OCI-M2 (cell line): ENCODE data around the gene MRPL37.

Experiments
- DNase-seq: peaks from one replicate; lab custom pipeline; 2025; ENCODE audit not compliant: unreplicated experiment; lab: John Stamatoyannopoulos, UW

Gene MRPL37

DNA sequence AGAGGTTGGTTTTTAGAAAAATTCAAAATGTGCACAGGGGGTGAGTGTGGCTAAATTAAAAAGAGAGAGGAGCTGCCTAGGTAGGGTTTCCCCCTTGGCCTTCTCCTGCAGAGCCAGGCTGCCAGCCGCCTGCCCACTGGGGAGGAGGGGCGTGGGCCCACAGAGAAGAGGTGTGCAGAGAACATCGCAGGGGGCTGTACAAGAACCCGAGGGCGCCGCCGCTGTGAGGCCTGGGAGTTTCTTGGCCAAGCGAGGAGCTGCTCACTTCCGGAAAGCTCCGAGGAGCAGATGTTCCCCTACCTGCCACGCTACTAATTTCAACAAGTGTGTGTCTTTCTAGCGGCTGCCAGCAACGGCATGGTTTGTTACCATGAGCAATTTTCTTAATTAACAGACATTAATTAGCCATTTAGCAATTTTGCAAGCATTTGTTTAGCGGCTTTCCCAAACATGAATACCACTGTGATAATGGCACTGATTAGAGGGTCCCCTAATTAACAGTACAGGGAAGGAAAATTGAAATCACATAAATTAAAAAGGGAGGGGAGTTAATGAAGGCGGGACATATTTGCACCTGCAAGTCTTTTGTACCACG lies 59.7 kb downstream of the MRPL37 start:
- DNase-seq: no peak

DNA sequence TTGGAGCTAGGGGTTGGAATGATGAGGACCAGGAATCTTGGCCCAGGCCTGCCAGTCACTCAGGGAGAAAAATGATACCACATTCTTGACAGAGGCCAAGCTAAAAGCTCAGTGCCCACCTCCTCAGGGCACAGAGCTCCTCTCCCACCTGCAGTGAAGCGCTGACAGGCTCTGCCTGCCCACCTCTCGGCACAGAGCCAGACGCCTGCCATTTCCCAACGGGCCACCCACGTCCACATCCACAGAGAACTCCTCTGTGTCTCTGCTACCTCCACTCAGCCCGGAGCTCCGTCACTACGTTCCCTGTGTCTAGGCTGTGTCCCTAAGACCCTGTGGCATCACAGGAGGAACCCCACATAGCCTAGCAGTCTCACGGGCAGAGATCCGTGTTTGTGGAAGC lies 60.8 kb downstream of the MRPL37 start:
- DNase-seq: no peak

DNA sequence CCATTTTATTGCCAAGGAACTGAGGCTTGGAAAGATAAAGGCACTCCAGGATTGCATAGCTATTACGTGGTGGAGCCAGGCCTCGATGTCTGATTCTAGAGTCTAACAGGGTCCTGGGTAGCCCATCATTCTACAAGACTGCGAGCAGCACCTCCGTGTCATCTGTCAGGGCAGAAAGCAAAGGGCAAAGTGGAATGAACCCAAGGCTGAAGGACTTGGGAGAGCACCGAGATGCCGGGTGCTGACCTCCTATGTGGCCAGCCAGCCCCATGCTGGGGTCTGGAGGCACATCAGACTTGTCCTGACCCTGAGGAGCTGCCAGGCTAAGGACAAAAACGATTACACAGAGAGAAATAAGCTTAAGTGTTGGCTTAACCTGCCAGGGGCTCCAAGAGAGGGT lies 62.3 kb downstream of the MRPL37 start:
- DNase-seq: no peak

DNA sequence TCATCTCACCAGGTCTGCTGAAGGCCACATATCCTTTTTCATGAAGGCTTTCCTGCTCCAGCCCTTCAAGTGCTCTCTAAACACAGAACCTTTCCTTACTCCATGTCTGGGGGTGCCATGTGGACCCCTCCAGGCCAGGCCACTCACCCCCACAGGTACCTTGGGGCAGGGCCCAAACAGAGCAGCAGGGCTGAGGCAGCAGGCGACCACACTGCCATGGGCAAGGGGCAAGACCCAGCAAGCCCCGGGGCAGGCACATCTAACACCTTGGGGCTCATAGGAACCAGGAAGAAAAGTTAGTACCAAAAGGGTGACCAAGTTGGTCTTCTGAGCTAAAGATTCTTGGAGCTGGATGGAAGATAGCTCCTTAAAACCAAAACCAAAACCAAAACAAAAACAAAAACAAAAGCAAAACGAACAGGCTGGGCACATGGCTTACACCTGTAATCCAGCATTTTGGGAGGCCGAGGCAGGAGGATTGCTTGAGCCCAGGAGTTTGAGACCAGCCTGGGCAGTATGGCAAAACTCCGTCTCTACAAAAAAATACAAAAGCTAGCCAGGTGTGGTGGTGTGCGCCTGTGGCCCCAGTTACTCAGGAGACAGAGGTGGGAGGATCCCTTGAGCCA lies 63.7 kb downstream of the MRPL37 start:
- DNase-seq: no peak

DNA sequence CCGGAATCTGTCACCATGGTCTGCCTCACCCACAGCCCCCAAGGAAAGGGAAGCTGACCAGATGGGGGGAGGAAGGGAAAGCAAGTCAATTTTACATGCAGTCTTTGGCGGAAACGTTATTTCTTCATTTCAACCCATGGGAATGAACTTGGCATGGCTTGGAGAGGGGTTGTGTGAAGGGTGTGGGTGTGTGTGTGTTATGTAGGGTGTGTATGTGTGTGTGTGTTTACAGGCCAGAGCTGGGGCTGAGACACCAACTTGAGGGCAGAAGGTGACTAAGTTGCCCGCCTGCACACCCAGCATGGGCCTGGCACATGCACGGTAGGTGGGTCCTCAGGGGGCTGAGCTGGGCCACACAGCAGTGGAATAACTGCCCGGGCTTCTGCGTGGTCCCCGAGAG lies 65.2 kb downstream of the MRPL37 start:
- no peak for DNase-seq

DNA sequence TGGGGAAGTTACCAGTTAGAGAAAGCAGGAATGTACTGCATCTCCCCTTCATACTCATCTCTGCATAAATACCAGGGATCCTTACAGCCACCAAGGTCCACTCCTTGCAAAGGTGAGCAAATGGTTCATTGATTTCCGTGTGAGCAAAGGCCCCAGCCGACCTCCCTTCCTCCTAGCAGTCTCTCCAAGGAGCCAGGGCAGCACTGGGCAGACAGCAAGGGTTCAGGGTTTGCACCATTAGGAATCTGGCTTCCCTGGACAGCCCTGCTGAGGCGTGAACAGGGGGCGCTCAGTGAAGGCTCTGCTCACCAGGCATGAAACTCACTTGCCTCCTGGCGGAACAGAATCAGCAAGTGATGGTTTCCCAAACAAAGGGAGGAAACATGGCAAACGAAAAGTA lies 65.7 kb downstream of the MRPL37 start:
- no peak for DNase-seq

DNA sequence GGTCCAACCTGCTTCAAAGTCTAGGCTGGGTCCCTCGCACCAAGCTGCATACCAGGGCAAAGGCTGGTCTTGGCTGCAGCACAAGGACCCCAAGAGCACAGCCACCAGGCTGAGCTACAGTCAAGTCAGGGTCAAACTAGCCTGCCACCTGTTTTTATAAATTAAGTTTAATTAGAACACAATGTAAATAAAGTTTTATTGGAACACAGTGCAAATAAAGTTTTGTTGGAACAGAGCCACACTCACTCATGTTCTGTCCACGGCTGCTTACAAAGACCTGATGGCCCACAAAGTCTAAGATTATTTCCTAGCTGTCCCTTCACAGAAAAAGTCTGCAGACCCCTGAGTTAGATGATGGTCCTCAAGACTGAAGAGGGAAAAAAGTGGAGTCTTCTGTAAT lies 66.2 kb downstream of the MRPL37 start:
- DNase-seq: no peak

DNA sequence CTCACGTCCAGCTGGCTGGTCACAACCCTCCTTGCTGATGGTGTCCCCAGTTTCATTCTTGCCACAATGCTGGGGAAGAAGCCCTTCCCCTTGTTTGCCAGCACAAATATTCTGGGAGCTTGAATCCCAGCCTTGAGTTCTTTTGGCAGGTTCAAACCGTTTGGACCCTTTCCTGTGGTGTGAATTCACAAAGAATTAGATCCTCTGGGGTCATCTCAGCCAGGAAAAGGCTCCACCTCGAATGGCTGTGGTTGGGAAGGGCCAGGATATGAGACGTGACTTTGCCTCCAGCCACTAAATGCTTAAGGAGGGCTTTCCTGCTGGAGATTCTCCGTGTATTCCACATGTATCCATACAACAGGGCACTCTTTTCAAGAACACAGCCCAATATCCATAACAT lies 66.9 kb downstream of the MRPL37 start:
- DNase-seq: no peak
